Gastrocnemius medialis (tissue), 4 donors: ENCODE data around the gene SPG7. TPM values are rescaled to one million over a fixed set of nuclear protein-coding genes. Genes with fewer than 3 reads are reported as not detected.

Experiments
- ATAC-seq, 2 donors: fragments of 150-250 bp; one replicate each; pipeline ENCODE4 v1.9.1; 2016
- DNase-seq, 2 donors: peaks; one replicate each; pipeline ENCODE4 v3.0.0-alpha.2; 2019
- H3K27ac ChIP-seq, 4 donors: fragments of 200-600 bp; sonication (generic); 1 replicate in 1 of 4; 2 replicates in 3 of 4; pipeline ENCODE4 v1.5.1; 2016 to 2018; ENCODE audit warnings: mild to moderate bottlenecking in 2 of 4, moderate library complexity in 1 of 4
- H3K27me3 ChIP-seq, 3 donors: fragments of 200-600 bp; sonication (generic) in 2 of 3; 1 replicate in 1 of 3; 2 replicates in 2 of 3; pipeline versions ENCODE4 v1.5.1 to v1.6.0; 2016 to 2019; ENCODE audit warnings: mild to moderate bottlenecking in 1 of 3, moderate library complexity in 1 of 3
- H3K36me3 ChIP-seq, 2 donors: fragments of 200-600 bp; sonication (generic) in 1 of 2; one replicate each; pipeline ENCODE4 v1.5.1; 2017 to 2018
- H3K4me1 ChIP-seq, 2 donors: fragments of 200-600 bp; sonication (generic) in 1 of 2; one replicate each; pipeline ENCODE4 v1.5.1; 2016 to 2017; ENCODE audit warnings: mild to moderate bottlenecking in 2 of 2
- H3K4me3 ChIP-seq, 4 donors: fragments of 200-600 bp; sonication (generic) in 3 of 4; 1 replicate in 1 of 4; 2 replicates in 3 of 4; pipeline ENCODE4 v1.5.1; 2016 to 2019; ENCODE audit warnings: mild to moderate bottlenecking in 2 of 4
- H3K9me3 ChIP-seq, 3 donors: fragments of 200-600 bp; sonication (generic) in 2 of 3; 1 replicate in 1 of 3; 2 replicates in 2 of 3; pipeline ENCODE4 v1.5.1; 2016 to 2019
- POLR2A ChIP-seq, 2 donors: fragments of 450-650 bp; IDR thresholded peaks; one replicate each; pipeline ENCODE4 v1.6.1; 2017; ENCODE audit warnings: antibody characterized with exemption in 2 of 2, mild to moderate bottlenecking in 2 of 2, moderate library complexity in 2 of 2
- in situ Hi-C, 4 donors: fragments of 200-750 bp; cut with MboI; loops; one replicate each; pipeline versions ENCODE4 v1.15.0 to v1.8.0; 2017; ENCODE audit warnings: low sequenced_read_pairs in 4 of 4
- intact Hi-C: fragments of 100-400 bp; cut with DNase I; formaldehyde crosslinking; loops from one replicate; pipeline ENCODE4 v1.15.1; 2023; ENCODE audit warnings: low total_unique reads
- total RNA-seq, 4 donors: library from RNA; depleted of rRNA; stranded (reverse); fragments of >200 nt; gene quantifications; one replicate each; pipeline versions ENCODE4 v1.1.0 to v1.2.3, GENCODE V29; 2016
- TF ChIP-seq, protein P1 (sequence below), 5 experiments: fragments of 450-650 bp in 3 of 5; fragments of 200-600 bp in 2 of 5; sonication (generic) in 2 of 5; IDR thresholded peaks in 4 of 5; conservative IDR thresholded peaks in 1 of 5; 1 replicate in 4 of 5; 2 replicates in 1 of 5; pipeline ENCODE4 v1.5.1; 2016 to 2019; ENCODE audit warnings: antibody characterized with exemption in 5 of 5, mild to moderate bottlenecking in 3 of 5, moderate library complexity in 3 of 5

The SPG7 gene
- total RNA-seq, 4 donors from 2014 or later, result 67.7 to 117 (median 100.0) TPM

DNA sequence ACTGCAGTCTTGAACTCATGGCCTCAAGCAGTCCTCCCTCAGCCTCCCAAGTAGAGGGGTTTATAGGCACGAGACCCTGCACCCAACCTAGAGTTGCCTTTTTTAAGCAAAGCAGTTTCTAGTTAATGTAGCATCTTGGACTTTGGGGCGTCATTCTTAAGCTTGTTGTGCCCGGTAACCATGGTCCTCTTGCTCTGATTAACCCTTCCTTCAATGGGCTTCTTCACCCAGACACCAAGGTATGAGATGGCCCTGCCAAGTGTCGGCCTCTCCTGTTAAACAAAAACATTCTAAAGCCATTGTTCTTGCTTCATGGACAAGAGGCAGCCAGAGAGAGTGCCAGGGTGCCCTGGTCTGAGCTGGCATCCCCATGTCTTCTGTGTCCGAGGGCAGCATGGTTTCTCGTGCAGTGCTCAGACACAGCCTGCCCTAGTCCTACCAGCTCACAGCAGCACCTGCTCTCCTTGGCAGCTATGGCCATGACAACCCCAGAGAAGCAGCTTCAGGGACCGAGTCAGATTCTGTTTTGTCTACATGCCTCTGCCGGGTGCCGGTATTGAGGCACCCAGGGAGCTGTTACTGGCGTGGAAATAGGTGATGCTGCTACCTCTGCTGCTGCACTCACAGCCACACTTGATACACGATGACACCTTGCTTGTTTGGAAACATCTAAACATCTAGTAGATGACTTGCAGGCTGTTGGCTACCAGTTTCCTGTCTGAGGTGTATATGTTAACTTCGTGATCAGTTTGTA is 55.6 kb downstream of the SPG7 start:
- intact Hi-C loops, result loop anchor here (5.0 kb wide), 1 partner anchor 72 kb away; the partner anchor contains the start of gene ANKRD11
- Histone ChIP-seq H3K27ac (peak overlapping the region; percentile 27 to 98 (median 65)), H3K4me3 (no peak overlapping the region), H3K9me3 (no peaks in the 10 kb centered on the region), H3K4me1 (peaks cover 43 to 44% of the 10 kb centered on the region in 2 donors), H3K27me3 (no peaks in the 10 kb centered on the region), H3K36me3 (peaks cover 0 to 37% of the 10 kb centered on the region in 2 donors)
- peak in 1 of 2 donors; percentile 49 for DNase-seq
- ATAC-seq, result no peak
- TF ChIP-seq, protein P1, sequence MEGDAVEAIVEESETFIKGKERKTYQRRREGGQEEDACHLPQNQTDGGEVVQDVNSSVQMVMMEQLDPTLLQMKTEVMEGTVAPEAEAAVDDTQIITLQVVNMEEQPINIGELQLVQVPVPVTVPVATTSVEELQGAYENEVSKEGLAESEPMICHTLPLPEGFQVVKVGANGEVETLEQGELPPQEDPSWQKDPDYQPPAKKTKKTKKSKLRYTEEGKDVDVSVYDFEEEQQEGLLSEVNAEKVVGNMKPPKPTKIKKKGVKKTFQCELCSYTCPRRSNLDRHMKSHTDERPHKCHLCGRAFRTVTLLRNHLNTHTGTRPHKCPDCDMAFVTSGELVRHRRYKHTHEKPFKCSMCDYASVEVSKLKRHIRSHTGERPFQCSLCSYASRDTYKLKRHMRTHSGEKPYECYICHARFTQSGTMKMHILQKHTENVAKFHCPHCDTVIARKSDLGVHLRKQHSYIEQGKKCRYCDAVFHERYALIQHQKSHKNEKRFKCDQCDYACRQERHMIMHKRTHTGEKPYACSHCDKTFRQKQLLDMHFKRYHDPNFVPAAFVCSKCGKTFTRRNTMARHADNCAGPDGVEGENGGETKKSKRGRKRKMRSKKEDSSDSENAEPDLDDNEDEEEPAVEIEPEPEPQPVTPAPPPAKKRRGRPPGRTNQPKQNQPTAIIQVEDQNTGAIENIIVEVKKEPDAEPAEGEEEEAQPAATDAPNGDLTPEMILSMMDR (IDR thresholded peaks at IDR 0.05 in 4 of 5, conservative IDR thresholded peaks at IDR 0.05 in 1 of 5), result no peak
- no peak for TF ChIP-seq POLR2A (IDR thresholded peaks at IDR 0.05)
- in situ Hi-C loops, result no loop called here

DNA sequence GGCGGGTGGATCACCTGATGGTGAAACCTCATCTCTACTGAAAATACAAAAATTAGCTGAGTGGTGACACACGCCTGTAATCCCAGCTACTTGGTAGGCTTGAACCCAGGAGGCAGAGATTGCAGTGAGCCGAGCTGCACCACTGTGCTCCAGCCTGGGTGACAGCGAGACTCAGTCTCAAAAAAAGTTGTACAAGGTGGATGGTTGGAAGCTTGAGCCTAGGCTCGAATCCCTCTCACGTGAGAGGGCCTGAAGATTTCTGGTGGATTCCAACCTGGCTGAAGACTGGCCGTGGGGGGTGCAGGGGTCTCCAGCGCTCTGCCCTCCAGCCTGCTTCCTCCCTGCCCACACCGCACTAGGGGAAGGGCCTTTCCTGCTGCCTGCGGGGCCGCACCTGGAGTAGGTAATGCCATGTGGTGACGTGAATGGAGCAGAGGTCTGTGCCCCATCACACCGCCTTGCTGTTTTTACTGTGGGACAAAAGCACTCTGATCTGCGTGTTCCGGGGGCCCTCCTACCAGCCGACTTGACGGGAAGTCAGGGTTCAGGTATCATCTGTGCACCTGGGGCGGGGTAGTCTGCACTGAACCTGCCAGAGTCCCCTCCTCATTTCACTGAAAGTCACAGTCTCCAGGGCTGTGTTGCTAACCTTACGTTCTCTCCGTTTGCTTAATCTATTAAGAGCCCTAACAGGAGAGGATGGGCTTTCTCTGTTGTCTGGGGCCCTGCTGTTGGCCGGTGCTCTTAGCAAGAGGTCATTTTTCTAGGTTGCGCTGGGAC is 56.5 kb downstream of the SPG7 start:
- H3K4me1 ChIP-seq, result peaks cover 36 to 39% of the 10 kb centered on the region in 2 donors
- peaks cover 0 to 37% of the 10 kb centered on the region in 2 donors for H3K36me3 ChIP-seq
- DNase-seq (no peak), ATAC-seq (no peak)
- peak overlapping the region in 2 of 4 donors; percentile 91 to 98 for H3K27ac ChIP-seq
- intact Hi-C loops, result loop anchor here (5.0 kb wide), 1 partner anchor 72 kb away; the partner anchor contains the start of gene ANKRD11
- no peak overlapping the region for H3K4me3 ChIP-seq
- H3K9me3 ChIP-seq, result no peaks in the 10 kb centered on the region
- in situ Hi-C loops, result no loop called here
- TF ChIP-seq, protein P1 (IDR thresholded peaks at IDR 0.05 in 4 of 5, conservative IDR thresholded peaks at IDR 0.05 in 1 of 5), result no peak
- TF ChIP-seq POLR2A (IDR thresholded peaks at IDR 0.05), result no peak
- peaks cover 3 to 7% (median 6%) of the 10 kb centered on the region in 3 donors for H3K27me3 ChIP-seq

DNA sequence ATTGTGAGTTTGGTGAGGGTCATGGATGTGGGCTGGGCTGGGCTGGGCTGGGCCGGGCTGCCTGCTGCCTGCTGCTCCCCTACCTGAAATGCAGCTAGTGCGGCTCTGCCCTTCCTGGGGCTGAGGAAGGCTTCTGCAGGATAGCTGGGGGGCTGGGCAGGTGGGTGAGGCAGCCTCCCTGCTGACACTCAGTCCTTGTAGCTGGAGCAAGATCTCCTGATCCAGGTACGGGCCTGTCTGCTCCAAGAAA is 57.0 kb downstream of the SPG7 start:
- DNase-seq (no peak), ATAC-seq (no peak)
- no peaks in the 10 kb centered on the region for H3K9me3 ChIP-seq
- peaks cover 33 to 36% of the 10 kb centered on the region in 2 donors for H3K4me1 ChIP-seq
- peak overlapping the region in 2 of 4 donors; percentile 17 to 91 for H3K27ac ChIP-seq
- peaks cover 8 to 12% (median 10%) of the 10 kb centered on the region in 3 donors for H3K27me3 ChIP-seq
- no peak for TF ChIP-seq POLR2A (IDR thresholded peaks at IDR 0.05)
- TF ChIP-seq, protein P1 (IDR thresholded peaks at IDR 0.05 in 4 of 5, conservative IDR thresholded peaks at IDR 0.05 in 1 of 5), result no peak
- in situ Hi-C loops (no loop called here), intact Hi-C loops (no loop called here)
- peaks cover 0 to 37% of the 10 kb centered on the region in 2 donors for H3K36me3 ChIP-seq
- H3K4me3 ChIP-seq, result peak overlapping the region in 1 of 4 donors; percentile 7

DNA sequence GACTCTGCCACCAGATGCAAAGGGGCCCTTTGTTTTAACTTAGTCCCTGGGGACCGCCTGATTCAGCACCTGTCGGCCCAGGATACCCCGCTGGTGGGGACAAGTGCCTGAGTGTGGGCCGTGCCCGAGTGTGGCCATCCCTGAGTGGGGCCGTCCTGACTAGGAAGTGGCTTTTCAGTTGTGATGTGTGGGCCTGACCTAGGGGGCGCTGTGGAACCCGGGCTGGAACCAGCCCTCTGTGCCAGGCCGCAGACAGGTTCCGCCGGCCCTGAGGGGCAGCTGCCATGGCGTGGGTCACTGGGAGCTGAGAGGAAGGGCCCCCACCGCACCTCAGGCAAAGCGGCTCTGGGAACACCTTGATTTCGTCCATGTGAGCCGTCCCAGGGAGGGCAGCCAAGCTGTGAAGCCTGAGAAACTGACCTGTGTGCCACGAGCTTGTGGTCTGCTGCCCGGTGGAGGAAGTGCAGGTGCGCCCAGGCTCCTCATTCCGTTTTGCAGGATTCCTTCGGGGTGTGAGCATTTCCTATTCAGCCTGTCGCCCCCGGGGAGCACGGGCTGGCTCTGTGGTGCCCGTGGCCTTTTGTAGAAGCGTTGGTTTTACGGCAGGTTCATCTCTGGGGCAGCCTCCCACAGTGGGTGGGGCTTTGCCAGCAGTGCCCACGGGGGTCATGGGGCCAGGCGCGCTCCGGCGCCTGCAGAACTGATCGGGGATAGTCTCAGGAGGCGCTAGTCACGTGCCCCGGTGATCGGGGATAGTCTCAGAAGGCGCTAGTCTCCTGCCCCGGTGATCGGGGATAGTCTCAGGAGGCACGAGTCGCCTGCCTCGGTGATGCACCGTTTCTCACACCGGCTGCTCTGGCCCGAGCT is 57.5 kb downstream of the SPG7 start:
- Histone ChIP-seq H3K27me3 (peaks cover 12 to 16% (median 14%) of the 10 kb centered on the region in 3 donors), H3K4me3 (peak overlapping the region; percentile 4 to 15 (median 6)), H3K27ac (peak overlapping the region in 2 of 4 donors; percentile 17 to 91), H3K9me3 (no peaks in the 10 kb centered on the region), H3K36me3 (peaks cover 0 to 37% of the 10 kb centered on the region in 2 donors), H3K4me1 (peaks cover 33 to 36% of the 10 kb centered on the region in 2 donors)
- in situ Hi-C loops, result no loop called here
- ATAC-seq (peak; percentile 39 to 60), DNase-seq (peak; percentile 28 to 75)
- TF ChIP-seq, protein P1 (IDR thresholded peaks at IDR 0.05 in 4 of 5, conservative IDR thresholded peaks at IDR 0.05 in 1 of 5), result peak in 4 of 5 experiments; percentile 34 to 61 (median 58)
- TF ChIP-seq POLR2A (IDR thresholded peaks at IDR 0.05), result no peak
- intact Hi-C loops, result no loop called here
